ENCODE results near the gene CASK.

The CASK gene

DNA sequence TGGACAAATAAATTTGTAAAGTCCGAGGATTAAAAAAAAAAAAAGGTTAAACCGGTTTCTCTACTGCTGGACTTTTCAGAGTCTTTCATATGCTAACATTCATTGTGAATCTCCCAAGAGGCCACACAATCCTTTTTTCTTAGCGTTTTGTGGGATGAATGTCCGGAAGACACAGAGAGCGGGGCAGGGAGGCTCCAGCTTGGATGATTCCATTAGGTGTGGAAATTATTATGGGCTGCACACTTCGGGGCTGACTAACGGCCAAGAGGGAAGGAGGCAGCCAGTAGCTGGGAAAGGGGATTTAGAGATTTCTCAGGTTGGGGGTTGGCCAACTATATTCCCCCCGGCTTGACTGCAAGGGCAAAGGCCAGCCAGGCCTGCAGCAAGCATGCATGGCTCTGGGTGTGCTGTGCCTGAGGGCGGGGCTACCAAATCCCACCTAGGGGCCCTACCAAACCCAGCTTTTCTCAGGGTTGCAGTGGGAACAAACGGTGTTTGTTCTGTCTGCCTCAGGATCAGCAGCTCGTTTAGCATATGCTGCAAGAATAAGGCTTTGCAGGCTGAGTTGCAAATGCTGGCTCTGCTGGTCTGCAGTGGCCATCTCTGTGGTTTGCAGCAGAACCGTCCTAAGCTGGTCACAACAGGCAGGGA is 447.6 kb downstream of the CASK start:
- DNase-seq (ENCODE audit: low read depth in 2 of 3, low spot score in 2 of 3): no peak

DNA sequence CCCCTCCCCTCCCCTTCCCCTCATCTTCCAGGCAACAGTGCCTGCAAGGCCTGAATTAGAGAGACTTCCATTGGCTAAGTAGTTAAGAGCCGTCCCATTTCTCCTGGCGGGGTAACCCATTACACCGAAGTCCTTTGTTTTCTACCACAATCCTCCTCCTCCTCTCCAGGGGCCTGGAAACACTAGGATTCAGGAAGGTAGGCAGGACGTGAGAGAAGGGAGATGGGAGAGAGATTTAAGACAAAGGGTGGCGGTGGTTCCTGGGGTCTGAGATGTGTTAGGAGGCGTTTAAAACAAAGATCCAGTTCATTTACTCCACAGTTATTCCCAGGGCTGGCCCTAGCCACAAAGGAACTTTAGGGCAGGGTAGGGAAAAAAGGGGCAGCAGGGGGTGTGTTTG is 448.2 kb downstream of the CASK start:
- DNase-seq (ENCODE audit: low read depth in 2 of 3, low spot score in 2 of 3): no peak

GRCh38 chrX:41474726-41475100 is 448.6 kb downstream of the CASK start:
- DNase-seq (ENCODE audit: low read depth in 2 of 3, low spot score in 2 of 3): no peak

GRCh38 chrX:41473936-41474725 is 449.2 kb downstream of the CASK start:
- no peak for DNase-seq (ENCODE audit: low read depth in 2 of 3, low spot score in 2 of 3)

GRCh38 chrX:41472231-41472815 is 451.0 kb downstream of the CASK start:
- no peak for DNase-seq (ENCODE audit: low read depth in 2 of 3, low spot score in 2 of 3)

- DNase-seq (ENCODE audit: low read depth in 2 of 3, low spot score in 2 of 3): no peak
Measured at GRCh38 chrX:41471786-41472185, 451.6 kb downstream of the CASK start.

GRCh38 chrX:41470706-41471105 is 452.6 kb downstream of the CASK start:
- no peak for DNase-seq (ENCODE audit: low read depth in 2 of 3, low spot score in 2 of 3)

DNA sequence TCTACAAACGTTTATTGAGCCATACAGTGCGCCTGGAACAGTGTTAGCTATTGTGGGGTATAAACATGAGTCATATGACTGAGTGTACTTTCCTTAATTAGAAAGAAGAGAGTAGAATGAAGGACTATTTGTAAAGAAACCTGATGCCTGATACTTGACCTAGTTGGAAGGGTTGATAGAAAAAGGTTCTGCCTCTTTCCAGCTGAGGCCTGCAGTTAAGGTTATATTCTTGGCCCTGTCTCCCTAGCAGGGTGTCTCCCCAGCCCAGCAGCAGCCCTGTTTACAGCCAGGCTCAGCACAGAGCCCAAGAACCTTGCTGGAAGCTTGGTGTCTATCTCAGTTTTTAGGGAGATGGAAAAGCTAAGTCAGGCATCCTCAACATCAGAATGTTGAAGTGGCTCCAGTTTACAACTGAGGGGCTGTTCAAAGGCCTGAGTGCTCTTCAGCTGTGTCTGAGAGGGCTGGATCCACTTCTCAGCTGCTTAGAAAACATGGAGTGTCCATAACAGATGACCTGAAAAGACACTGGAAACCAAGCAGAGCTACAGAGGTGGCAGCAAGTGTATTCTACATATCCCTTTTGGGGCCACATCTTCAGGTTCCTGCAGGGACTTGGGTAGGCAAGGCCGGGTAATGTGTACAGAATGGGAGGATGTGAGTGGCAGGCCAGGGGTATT is 454.6 kb downstream of the CASK start:
- no peak for DNase-seq (ENCODE audit: low read depth in 2 of 3, low spot score in 2 of 3)
